Stimulated activated CD8-positive, alpha-beta memory T cell treated with anti-CD3 and anti-CD28 coated beads, Interleukin-15, amount 100 ng/mL, for 1 hour (primary cell): ENCODE data around the gene BRD4.

Experiments used
- DNase-seq: peaks from one replicate; pipeline ENCODE4 v3.0.0-alpha.2; 2020; ENCODE audit warnings: low read depth

BRD4 gene

DNA sequence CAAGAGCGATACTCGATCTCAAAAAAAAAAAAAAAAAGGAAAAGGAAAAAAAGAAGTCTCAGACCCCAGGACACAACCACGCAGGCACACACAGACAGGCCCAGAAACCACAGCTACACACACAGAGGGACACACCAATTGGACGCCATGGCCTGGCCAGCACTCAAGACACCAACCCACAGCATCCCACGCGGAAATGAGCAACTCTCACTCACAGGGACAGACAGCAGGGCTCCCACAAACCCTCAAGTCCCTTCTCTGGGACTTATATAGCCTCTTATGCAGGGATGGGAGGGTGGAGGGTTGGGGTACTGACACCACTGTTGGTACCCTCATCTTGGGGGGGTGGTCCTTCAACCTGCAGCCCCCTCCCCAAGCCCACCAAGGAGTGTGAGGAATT is 137.4 kb downstream of the BRD4 start:
- DNase-seq = no peak

DNA sequence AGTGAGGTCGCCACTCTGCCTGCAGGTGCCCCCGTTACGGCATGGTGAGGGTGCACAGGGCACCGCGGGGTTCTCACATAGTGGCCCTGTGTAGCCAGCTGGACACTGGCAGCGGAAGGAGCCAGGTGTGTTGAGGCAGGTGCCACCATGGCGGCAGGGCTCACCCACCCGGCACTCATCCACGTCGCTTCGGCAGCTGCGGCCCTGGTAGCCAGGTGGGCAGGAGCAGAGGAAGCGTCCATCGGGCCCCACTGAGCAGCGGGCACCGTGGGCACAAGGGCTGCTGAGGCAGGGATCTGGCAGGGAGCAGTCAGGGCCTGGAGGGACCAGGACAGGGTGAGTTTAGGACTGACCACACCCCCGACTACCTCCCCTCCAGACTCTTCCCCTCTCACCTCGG is 140.4 kb downstream of the BRD4 start:
- no peak for DNase-seq

DNA sequence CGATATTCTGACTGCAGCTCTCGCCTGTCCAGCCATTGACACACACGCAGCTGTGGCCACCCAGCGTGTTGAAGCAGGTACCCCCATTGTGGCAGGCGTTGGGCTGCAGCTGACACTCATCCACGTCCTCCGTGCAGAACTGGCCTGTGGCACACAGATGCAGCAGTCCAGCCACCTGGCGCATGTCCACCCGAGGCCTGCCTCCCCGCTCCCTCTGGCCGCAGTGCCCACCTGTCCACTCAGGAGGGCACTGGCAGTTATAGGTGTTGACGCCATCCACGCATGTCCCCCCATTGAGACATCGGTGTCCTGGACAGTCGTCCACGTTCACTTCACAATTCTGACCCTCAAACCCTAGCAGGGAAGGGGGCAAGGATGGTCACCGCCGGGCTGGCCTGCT is 140.8 kb downstream of the BRD4 start:
- no peak for DNase-seq

DNA sequence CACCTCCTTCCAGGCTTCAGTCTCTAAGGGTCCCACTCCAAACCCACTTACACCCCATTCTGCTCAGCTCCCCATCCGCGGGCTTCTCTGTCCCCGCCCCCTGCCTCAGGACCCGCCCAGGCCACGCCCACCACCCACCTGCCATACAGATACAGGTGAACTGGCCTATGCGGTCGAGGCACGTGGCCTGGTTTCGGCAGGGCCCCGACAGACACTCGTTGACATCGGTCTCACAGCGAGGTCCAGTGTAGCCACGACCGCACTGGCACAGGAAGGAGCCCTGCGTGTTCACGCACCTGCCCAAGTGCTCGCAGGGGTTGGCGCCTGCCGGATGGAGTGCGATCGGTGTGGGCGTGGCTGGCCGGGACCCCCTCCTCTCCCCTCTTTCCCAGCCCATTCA is 143.5 kb downstream of the BRD4 start:
- no peak for DNase-seq

DNA sequence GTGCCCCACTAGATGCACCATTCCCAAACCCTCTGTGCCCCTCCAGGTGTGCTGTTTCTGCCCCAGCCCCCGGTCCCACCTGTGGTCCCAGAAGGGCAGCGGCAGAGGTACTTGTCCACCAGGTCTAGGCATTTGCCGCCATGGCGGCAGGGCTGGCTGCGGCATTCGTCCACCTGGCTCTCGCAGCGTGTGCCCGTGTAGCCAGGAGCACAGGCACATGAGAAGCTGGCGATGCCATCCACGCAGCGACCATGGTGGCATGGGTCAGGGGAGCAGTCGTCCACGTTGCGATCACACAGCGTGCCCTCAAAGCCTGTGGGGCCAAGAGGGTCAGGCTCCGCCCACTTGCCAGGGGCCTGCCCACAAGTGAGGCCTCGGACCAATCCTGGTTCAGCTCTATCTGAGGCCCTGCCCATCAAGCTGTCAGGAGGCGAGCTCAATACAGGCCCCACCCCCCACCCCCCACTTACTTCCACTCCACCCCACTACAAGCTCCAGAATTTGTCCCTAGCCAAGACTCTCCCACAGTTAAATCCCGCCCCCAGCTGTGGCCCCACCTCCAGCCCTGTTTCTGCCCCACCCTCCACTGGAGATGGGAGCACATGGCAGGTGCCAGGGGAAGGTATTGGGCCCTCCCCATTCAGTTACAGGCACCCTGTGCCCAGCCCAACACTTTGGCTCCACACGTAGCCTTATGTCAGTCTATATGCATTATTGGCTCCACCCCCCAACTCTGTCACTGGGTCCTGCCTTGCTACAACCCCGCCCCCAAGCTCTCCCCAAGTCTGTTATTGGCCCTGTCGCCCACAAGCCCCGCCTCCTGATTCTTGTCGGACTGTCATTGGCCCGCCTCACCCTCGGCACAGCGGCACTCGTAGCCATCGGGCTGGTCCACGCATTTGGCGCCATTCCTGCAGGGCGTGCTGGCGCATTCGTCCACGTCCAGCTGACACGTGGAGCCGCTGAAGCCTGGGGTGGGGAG is 145.0 kb downstream of the BRD4 start:
- no peak for DNase-seq
